GM18909 (cell line): ENCODE results near the gene BAIAP2L1.

Experiments used
- ATAC-seq: cut with Tn5 transposase; IDR thresholded peaks from one replicate; pipeline ENCODE4 v1.9.1; 2021; ENCODE audit warnings: mild to moderate bottlenecking; ENCODE audit not compliant: unreplicated experiment, poor library complexity

BAIAP2L1 gene

DNA sequence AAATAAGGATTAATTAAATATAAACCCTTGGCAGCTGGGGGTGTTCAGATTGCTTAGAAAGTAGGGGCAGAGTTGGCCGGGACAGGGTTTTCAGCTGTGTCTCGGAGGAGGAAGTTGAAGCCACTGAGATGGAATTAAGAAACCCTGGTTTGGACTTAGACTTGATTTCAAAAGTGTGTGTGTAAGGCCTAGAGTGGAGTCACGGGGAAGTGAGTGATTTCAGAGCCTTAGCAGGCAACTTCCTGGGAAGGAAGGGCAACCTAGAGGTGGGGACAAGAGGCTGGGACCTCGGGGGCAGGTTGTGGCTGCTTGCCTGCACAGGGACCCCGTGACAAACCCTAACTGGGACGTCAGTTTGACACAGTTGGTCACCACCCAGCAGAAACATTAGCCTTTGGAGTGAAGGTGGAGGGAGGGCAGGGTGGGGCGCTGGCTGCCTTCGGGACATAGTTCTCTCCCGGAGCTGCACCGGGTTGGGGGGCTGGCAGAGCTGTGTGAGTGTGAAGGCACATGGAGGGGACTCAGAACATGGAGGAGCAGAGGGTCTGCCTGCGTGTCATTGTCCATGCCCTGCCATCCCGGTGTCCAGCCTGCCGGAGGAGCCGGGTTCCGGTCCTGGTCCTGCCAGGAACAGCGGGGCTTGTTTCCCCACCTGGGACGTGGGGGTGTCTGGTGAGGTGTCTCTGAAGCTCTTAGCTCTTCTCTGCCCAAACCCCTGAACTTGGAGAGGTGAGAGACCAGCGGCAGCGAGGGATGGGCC lies 117.6 kb downstream of the BAIAP2L1 start:
- ATAC-seq: no peak

DNA sequence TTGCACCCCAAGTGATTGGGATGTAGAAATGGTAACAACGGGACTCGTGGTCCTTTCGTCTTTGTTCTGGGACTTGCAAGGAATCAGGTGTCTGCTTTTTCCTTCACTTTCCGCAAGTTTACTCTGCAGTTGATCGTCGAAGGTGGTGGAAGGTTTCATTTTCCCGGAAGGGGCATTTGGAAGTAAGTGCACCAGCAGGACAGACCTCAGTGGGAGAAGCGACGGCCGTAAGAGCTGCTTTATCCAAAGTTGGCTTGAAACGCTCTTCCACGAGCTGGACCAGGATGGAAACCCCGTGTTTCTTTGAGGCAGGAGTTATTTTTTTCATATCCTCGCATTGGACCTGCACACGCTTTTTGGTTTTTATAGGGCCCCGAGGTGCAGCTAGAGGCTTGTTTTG lies 118.2 kb downstream of the BAIAP2L1 start:
- no peak for ATAC-seq

DNA sequence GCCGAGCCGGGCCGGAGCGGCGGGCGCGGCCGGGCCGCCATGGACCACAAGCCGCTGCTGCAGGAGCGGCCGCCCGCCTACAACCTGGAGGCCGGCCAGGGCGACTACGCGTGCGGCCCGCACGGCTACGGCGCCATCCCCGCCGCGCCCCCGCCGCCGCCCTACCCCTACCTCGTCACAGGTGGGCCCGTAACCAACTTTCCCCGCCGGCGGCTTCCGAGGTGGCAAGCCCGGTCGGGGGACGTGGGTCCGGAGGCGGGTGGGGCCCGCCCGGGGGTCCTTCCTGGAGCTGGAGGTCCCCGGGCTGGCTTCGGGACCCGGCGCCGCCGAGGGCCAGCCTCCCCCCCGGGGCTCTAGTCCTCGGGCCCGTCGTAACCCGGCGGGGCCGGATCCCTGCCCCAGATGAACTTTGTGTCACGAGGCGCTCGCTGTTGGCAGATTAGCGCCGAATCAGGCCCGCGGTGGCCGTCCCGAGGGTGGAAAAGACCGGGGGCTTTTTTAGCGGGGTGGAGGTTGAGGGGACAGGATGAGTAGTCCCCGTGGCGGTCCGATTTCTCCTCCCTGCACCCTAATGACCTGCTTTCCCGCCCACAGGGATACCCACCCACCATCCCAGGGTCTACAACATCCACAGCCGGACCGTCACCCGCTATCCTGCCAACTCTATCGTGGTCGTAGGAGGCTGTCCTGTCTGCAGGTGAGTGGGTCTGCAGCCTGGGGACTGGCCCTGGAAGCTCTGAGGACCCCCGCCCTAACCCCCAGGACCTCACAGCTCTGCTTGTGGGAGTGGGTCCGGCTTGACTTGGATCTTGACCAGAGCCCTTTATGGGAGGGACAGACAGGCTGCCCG lies 118.9 kb downstream of the BAIAP2L1 start:
- peak; percentile 18 for ATAC-seq

DNA sequence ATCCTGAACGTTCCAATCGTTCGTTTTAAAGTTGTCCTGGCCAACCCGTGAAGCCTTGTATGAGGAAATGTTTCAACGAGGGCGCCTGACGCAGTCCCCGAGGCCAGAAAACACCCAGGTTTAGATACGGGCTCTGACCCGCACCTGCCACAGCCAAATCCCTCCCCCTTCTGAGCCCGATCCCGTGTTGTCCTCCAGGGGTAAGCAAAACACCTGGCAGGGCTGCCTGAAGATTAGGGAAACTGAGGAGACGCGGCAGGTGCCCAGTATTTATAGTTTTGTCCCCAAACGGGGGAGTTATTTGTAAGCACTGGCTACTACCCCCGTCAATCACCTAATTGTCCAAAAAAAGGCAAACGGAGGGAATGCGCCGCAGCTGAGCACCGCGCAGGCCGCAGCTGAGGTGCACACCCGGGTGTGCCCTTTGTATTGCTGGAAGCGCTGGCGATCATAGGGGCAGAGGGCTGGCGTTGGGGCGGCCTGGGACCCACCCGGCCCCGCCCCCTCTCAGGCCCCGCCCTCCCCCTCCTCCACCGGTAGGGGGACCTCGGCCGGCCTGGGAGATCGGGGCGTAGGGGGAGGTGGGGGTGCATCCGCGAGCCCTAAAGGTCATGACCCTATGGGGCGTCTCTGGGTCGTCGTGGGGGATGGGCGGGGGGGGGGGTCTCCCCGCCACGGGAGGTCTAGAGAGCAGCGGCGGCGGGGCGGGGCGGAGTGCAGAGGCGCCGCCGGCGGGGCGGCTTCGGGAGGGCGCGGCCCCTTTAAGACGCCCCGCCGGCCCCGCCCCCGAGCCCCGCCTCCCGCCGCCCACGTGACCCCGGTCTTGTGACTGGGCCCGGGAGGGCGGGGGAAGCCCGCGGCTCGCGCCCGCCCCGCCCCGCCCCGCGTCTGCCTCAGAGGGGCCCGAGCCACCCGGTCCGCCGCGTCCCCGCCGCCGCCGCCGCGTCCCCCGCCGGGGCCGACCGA lies 119.8 kb downstream of the BAIAP2L1 start, which contains the start of gene BRI3:
TSS of gene BRI3 (plus strand) at position 896 of the 966 bp plus-strand sequence. CDS start 110 bp downstream, outside the sequence.
- ATAC-seq: peak; percentile 87

DNA sequence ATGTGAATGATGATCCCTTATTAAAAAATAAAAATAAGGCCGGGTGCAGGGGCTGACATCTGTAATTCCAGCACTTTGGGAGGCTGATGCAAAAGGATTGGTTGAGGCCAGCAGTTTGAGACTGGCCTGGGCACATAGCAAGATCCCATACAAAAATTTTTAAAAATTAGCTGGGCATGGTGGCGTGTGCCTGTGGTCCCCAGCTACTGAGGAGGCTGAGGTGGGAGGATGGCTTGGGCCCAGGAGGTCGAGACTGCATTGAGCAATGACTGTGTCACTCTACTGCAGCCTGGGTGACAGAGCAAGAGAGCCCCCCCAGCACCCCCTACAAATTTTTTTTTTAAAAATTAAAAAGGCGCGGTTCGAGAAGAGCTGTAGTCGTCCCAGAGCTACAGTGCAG lies 120.6 kb downstream of the BAIAP2L1 start:
- ATAC-seq: no peak

DNA sequence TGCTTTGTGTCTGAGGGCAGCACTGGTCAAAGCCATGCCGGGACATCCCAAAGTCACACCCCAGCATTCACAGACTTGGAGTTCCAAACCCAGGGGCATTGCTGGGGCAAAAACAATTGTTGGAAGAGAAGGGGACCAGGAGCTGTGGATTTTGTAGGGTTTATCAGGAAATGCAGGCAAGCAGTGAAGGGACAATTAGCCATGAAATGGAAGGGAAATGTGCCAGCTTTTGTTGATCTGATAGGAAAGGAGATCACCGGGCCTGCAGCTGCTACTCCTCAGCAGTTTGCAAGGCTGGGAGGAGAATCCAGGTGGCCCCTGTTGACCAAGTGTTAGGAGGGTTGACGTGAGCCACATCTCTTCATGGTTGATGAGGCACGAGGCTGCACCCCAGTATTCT lies 122.0 kb downstream of the BAIAP2L1 start:
- ATAC-seq: no peak

DNA sequence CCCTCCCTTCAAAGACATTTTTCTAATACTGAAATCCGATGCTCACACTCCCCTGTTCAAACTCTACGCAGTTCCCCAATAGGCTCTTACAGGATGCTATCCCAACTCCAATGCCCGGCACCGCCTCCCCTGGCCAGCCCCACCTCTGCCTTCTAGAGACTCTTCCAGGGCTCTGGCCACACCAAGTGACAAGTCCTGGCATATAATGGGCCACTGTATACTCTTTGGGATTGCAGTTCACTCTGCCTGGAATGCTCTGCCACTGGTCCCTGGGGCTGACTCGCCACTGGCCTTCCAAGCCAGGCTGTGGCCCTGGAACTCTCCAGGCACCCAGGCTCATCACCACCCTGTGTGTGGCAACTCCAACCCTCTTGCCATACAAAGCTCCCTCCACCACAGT lies 122.5 kb downstream of the BAIAP2L1 start:
- no peak for ATAC-seq

DNA sequence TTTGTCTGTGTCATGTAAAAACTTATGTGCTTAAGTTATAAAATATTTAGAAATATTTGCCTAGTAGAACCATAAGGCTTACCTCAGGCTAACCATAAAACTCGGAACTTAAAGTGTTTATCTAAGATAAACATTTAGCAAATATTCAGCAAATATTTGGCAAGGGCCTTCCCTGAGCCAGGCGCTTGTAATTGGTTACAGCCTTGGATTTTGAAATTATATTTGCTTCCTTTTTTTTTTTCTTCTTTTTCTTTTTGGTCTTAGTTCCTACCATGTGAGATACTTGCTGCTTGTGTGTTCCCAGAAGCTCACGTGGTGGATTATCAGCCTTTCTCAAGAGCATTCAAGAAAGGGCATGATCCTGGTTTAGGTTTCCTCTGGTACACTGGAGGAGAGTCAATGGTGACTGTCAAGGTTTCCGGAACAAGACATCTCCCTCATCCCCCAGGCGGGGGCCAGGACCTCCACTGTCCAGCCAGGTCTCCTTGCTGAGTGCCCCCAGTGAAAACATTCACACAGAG lies 124.6 kb downstream of the BAIAP2L1 start:
- ATAC-seq: no peak

DNA sequence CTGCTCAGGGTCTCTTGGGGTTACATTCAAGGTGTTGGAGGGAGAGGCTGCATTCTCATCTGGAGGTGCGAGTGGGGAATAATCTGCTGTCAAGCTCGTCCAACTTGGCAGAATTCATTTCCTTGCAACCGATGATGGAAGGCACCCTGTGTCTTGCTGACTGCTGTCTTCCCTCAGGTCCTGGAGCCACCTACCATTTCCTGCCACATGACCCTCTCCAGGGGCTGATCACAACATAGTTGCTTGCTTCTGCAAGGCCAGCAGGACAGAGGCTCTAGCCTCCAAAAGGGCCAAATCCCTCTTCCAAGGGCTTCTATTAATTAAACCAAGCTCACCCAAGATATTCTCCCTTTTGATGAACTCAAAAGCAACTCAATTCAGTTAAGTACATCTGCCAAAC lies 133.6 kb downstream of the BAIAP2L1 start:
- ATAC-seq: no peak

DNA sequence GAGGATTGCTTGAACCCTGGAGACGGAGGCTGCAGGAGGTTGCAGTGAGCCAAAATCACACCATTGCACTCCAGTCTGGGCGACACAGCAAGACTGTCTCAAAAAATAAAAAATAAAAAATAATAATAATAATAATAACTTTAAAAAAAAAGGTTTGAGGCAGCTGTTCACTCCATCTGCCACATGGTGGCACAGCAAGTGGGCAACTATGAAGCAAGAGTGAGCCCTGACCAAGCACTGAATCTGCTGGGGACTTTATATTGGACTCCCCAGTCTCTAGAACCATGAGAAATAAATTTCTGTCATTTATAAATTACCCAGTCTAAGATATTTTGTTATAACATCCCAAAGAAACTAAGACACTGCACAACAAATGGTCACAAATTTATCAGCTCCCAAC lies 134.1 kb downstream of the BAIAP2L1 start:
- ATAC-seq: no peak

DNA sequence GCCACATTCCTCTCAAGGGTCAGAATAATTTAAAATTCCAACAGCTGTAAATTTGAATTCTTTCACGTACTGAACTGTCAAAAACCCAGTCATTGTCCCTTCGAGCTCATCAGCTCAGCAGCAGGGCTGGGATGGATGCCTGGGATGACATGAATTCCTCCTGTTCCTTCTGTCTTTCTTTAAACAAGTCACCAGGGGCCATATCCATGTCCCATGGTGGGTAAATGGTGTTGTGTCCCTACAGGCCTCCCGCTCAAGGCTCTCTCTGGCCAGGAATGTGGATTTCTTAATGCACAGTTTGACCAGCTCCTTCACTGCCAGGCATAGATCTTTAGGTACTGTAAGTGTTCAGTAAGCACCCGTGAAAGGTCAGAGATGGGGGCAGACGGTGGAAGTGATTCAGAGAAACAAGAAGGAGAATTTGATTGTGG lies 135.0 kb downstream of the BAIAP2L1 start:
- ATAC-seq: no peak

DNA sequence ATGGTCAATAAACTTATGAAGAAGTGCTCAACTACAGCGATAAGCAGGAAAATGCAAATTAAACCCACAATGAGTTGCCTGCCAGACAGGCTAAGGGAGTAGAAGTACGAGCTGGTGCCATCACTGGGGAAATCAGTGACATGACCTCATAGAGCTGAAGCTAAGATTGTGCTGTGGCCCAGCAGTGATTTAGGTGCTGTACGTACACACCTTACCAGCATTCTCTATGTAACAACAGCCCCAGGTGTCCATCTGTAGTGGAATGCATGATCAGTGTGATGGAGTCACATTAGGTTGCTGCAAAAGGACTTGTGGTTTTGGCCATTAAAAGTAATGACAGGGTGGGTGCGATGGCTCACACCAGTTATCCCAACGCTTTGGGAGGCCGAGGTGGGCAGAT lies 143.2 kb downstream of the BAIAP2L1 start:
- no peak for ATAC-seq

DNA sequence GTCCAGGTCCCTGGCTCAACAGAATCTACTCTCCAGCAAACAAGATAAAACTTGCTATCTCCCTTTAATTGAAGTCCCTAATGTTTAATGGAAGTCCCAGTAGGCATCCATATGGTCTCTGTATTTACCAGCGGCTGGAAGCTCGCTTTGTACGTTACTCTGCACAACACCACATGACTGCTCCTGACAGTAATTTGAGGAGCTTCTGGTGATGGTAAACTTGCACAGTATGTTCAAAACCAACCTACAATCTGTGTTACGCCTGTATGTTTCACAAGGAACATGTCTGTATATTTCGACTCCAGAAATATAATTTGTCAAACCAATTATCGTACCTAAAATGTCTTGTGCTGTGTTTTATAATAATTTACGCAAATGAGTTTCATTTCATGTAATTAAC lies 144.5 kb downstream of the BAIAP2L1 start:
- no peak for ATAC-seq

DNA sequence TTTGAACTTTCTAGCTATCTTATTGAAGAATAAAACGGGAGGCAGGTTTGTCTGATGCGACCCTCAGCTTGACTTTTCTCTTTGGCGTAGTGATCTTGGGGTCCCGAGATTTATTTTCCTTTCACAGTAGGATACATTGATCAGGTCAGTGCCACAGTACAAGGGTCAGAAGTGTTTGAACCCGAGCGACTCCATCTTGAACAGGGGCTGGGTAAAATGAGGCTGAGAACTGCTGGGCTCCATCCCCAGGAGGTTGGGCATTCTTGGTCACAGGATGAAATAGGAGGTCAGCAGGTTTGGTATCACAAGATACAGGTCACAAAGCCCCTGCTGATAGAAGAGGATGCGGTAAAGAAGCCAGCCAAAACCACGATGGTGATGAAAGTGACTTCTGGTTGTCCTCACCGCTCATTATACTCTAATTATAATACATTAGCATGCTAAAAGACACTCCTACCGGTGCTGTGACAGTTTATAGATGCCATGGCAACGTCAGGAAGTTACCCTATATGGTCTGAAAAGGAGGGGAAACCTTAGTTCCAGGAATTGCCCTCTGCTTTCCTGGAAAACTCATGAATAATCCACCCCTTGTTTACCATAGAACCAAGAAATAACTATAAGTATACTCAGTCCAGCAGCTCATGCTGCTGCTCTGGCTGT lies 145.8 kb downstream of the BAIAP2L1 start:
- no peak for ATAC-seq

DNA sequence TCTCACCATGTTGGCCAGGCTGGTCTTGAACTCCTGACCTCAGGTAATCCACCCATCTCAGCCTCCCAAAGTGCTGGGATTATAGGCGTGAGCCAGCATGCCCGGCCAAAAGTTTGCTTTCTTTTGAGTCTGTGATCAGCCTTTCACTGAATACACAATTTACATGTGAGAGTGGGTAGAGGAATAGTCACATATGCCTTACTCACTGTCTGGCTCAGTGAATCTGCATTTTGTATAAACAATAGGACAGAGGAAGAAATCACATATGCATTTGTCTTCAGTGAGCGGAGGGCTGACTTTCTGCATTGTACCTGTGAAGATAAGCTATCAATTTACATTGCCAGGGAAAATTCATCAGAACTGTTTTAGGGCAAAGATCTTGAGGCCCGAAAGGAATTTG lies 146.4 kb downstream of the BAIAP2L1 start:
- ATAC-seq: no peak

DNA sequence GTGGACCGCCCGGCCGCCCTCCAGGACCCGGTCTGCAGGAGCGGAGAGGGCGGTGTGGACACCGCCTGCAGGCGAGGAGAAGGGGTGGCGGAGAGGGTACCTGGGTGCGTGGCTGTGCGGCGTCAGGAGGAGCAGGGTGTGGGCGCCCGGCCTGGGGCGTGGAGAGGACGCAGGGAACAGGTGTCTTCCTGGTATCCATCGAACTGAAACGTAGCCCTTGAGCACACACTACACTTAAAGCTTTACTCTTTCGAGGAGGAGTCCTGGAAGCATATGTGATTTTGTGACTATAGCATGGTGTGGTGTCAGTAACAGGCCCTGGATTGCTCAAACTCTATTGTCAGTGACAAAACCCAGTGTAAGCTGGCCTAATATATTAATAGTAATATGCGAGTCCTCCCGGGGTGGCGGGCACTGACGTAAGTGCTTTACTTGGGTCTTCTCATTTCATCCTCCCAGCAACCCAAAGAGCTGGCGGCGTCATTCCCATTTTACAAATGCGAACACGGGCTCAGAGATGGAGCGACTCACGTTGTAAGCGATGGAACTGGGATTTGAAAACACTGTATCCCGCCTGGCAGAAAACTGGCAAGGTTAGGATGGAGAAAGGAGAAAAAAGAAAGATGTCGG lies 148.3 kb downstream of the BAIAP2L1 start:
- no peak for ATAC-seq

DNA sequence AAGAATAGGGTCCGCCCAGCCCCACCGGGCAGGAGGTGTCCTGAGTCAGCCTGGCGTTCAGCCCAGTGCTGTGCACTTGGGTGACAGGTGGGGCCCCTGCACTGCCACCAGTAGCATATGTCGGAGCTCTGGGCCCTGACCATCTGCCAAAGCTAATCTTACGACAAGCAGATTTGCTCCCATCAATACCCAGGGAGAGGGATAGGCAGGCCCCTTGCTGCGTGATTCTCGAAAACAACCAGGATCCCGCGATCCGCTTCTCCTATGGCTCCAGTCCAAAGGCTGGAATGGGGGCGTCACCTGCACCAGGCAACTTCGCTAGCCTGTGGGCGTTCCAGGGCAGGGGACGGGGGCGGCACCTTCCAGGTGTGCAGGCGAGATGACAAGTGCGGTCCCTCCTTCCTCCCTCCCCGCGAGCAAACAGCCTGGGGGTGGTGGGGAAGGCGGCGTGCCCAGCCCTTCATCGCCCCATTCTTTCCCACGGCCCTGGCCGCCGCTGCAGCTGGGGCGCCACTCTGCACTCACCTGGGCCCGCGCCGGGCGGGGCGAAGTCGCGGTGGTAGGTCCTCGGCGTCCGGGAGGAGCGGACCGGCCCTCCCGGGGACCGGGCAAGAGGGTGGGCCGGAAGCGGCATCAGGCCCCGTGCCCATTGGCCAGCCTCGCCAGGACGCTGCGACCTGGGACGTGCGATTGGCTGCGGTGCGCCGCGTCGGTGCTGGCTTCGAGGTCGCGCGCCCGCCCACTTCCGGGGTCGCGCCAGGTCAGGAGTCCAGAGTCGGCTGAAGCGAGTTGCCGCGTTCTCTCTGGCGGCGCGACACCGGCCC lies 149.1 kb downstream of the BAIAP2L1 start, which contains the start of gene TECPR1:
TSS of gene TECPR1 (minus strand) at position 632 of the 824 bp plus-strand sequence. CDS start 6,086 bp downstream, outside the sequence.
- peak; percentile 98 for ATAC-seq

DNA sequence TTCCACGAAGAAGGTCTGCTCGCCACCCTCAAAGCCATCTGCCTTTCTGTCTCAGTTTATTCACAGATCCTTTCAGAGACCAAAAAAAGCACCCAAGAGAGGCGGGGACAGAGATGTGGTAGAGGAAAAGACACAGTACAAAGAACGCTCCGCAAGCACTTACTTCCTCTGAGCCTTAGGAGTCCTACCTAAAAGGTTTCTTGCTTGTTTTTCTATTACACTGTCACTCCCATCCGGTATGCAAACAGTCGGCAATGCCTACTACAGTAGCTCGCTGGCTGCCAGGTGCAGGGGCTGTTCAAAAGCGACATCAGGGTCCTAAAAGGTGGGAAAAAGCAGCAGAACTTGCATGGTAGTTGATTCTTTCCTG lies 149.7 kb downstream of the BAIAP2L1 start:
- ATAC-seq: peak; percentile 33
